ENCODE results near the gene FMN1. TPM values are rescaled to one million over a fixed set of nuclear protein-coding genes. Genes with fewer than 3 reads are reported as not detected.

Gene FMN1
- polyA plus RNA-seq, 3 donors = 0.28 to 3.7 (median 0.34) TPM

GRCh38 chr15:32844118-32844711, 350.3 kb downstream of the FMN1 start:
- WGBS (ENCODE audit: insufficient coverage) = no CpG with 5 or more reads among the region's 2 CpGs
- H3K79me2 ChIP-seq (ENCODE audit: insufficient read depth, low read length) = no peaks in the 10 kb centered on the region
- H3K4me1 ChIP-seq (ENCODE audit: control insufficient read depth in 1 of 2, insufficient read depth in 2 of 2, low read length in 2 of 2) = peaks cover 0 to 5% of the 10 kb centered on the region in 2 donors
- no peaks in the 10 kb centered on the region for H3K36me3 ChIP-seq (replicated peaks in 1 of 2; ENCODE audit: control insufficient read depth in 1 of 2, insufficient read depth in 2 of 2, low read length in 2 of 2)
- H3K9me3 Mint-ChIP-seq = peaks cover 0 to 2% (median 0%) of the 10 kb centered on the region in 7 donors
- no peaks in the 10 kb centered on the region for H3K9me3 ChIP-seq (replicated peaks in 1 of 2; ENCODE audit: control insufficient read depth in 1 of 2, insufficient read depth in 1 of 2, low read length in 2 of 2)
- no peak overlapping the region for H3K9ac ChIP-seq (ENCODE audit: insufficient read depth, low read length, poor library complexity, severe bottlenecking)
- no peaks in the 10 kb centered on the region for H3K36me3 Mint-ChIP-seq
- H4K20me1 ChIP-seq (ENCODE audit: insufficient read depth, low read length) = no peaks in the 10 kb centered on the region
- peak; percentile 93 for TF ChIP-seq CTCF (IDR thresholded peaks at IDR 0.05)
- H3K27ac ChIP-seq (ENCODE audit: low read depth in 1 of 2, low read length in 2 of 2) = no peak overlapping the region
- H3K4me2 ChIP-seq (replicated peaks; ENCODE audit: extremely low read depth, low read length, poor library complexity, severe bottlenecking) = no peak overlapping the region
- intact Hi-C loops (cut with micrococcal nuclease) = no loop called here
- H3K27me3 ChIP-seq (ENCODE audit: control insufficient read depth in 2 of 2, insufficient read depth in 2 of 2, low read length in 2 of 2) = no peaks in the 10 kb centered on the region
- H3K4me3 ChIP-seq (replicated peaks in 1 of 3; ENCODE audit: low read depth in 2 of 3, low read length in 3 of 3) = no peak overlapping the region
- peaks cover 0 to 2% (median 0%) of the 10 kb centered on the region in 3 donors for H3K27me3 Mint-ChIP-seq (ENCODE audit: low read depth in 3 of 3)
- DNase-seq = peak in 2 of 3 donors; percentile 15 to 20
- H3K4me1 Mint-ChIP-seq = peaks cover 10% of the 10 kb centered on the region
- no peak overlapping the region for H3K4me3 Mint-ChIP-seq
- no peak overlapping the region for H3K27ac Mint-ChIP-seq
- H2AFZ ChIP-seq (ENCODE audit: insufficient read depth, low read depth, low read length, poor library complexity, severe bottlenecking) = no peak overlapping the region

DNA sequence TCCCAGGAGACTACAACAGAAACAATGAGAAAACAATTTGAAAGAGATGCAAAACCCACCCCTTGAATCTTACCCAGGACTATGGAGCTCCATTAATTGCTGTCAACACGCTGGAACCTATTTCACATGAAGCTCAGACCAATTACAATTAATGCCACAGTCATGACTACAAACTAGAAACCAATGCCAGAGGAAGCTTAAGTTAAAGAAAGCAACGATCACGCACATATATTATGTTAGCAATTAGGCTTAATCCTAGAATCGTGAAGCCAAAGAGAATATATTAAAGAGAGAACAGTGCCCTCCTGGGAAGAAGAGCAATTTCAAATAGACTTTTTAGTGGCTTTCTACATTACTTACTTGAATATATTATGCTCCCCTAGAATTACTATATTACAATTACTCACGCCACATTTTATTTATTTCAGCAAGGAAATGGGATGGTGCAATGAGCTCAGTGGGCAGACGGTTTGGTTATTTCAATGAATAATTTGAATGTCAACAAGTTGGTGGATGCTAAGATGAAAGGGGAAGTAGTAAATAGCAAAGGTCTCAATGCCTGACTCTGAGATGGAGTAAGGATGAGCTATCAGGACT, 351.2 kb downstream of the FMN1 start:
- no peak overlapping the region for H3K4me3 Mint-ChIP-seq
- peaks cover 10% of the 10 kb centered on the region for H3K4me1 Mint-ChIP-seq
- intact Hi-C loops (cut with micrococcal nuclease) = no loop called here
- peaks cover 0 to 3% (median 2%) of the 10 kb centered on the region in 3 donors for H3K27me3 Mint-ChIP-seq (ENCODE audit: low read depth in 3 of 3)
- peak; percentile 17 to 22 (median 19) for DNase-seq
- H4K20me1 ChIP-seq (ENCODE audit: insufficient read depth, low read length) = no peaks in the 10 kb centered on the region
- no peak overlapping the region for H3K27ac ChIP-seq (ENCODE audit: low read depth in 1 of 2, low read length in 2 of 2)
- H3K27me3 ChIP-seq (ENCODE audit: control insufficient read depth in 2 of 2, insufficient read depth in 2 of 2, low read length in 2 of 2) = no peaks in the 10 kb centered on the region
- peaks cover 0 to 5% of the 10 kb centered on the region in 2 donors for H3K4me1 ChIP-seq (ENCODE audit: control insufficient read depth in 1 of 2, insufficient read depth in 2 of 2, low read length in 2 of 2)
- H3K79me2 ChIP-seq (ENCODE audit: insufficient read depth, low read length) = no peaks in the 10 kb centered on the region
- peaks cover 0 to 2% (median 0%) of the 10 kb centered on the region in 7 donors for H3K9me3 Mint-ChIP-seq
- no peaks in the 10 kb centered on the region for H3K36me3 ChIP-seq (replicated peaks in 1 of 2; ENCODE audit: control insufficient read depth in 1 of 2, insufficient read depth in 2 of 2, low read length in 2 of 2)
- no peak overlapping the region for H3K4me3 ChIP-seq (replicated peaks in 1 of 3; ENCODE audit: low read depth in 2 of 3, low read length in 3 of 3)
- no peak overlapping the region for H3K9ac ChIP-seq (ENCODE audit: insufficient read depth, low read length, poor library complexity, severe bottlenecking)
- H3K9me3 ChIP-seq (replicated peaks in 1 of 2; ENCODE audit: control insufficient read depth in 1 of 2, insufficient read depth in 1 of 2, low read length in 2 of 2) = no peaks in the 10 kb centered on the region
- no peaks in the 10 kb centered on the region for H3K36me3 Mint-ChIP-seq
- 0% methylated on average over 1 of the region's 6 CpGs for WGBS (ENCODE audit: insufficient coverage)
- no peak overlapping the region for H3K27ac Mint-ChIP-seq
- no peak for TF ChIP-seq CTCF (IDR thresholded peaks at IDR 0.05)
- no peak overlapping the region for H2AFZ ChIP-seq (ENCODE audit: insufficient read depth, low read depth, low read length, poor library complexity, severe bottlenecking)
- no peak overlapping the region for H3K4me2 ChIP-seq (replicated peaks; ENCODE audit: extremely low read depth, low read length, poor library complexity, severe bottlenecking)
